ENCODE measurements around the gene SDF2. TPM values are rescaled to one million over a fixed set of nuclear protein-coding genes. Genes with fewer than 3 reads are reported as not detected.

Gene SDF2
- total and polyA plus RNA-seq, 10 of the 15 experiments (the other 5 are each of a cell fraction or from before 2014, with no cell fraction given) = 29.8 to 81.0 (median 41.5) TPM

DNA sequence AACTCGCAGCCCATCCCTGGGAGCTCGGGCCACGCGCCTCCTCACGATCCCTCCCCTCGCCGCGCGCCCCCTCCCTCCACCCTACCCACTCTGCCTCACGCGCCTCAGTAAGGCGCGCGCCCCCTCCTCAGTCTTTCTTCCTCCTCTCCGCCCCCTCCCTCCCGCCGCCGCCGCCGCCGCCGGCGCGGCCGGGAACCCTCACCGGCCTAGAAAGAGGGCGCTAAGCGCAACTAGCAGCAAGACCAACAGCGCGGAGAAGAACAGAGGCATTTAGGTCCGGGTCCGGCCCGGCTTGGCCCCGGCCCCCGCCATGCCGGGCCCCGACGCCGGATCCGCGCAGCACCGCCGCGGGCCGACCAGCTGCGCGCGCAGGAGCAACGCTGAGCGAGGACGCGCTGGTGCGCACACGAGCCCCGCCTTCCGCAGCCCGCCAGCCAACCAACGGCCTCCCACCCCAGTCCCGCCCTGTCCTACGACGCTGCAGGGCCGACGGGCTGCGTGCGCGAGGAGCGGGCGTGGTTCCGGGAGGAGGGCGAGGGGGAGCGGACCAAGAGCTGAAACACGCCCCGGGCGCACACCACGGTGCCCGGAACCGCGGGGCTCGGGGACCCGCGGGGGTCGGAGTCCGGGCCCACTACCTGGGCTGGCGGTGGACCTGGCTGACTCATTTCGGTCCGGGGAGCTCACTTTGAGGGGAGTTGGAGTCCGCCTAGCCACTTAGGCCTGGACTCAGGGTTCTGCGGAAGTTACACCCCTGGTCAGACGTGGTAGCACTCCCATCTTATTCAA lies 16.7 kb downstream of the SDF2 start, which contains the start of gene BLTP2 (continued):
- TF ChIP-seq, protein P1, sequence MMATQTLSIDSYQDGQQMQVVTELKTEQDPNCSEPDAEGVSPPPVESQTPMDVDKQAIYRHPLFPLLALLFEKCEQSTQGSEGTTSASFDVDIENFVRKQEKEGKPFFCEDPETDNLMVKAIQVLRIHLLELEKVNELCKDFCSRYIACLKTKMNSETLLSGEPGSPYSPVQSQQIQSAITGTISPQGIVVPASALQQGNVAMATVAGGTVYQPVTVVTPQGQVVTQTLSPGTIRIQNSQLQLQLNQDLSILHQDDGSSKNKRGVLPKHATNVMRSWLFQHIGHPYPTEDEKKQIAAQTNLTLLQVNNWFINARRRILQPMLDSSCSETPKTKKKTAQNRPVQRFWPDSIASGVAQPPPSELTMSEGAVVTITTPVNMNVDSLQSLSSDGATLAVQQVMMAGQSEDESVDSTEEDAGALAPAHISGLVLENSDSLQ (IDR thresholded peaks at IDR 0.05) = no peak
- TF ChIP-seq ZBED1 (IDR thresholded peaks at IDR 0.05; ENCODE audit: borderline replicate concordance) (no peak), HSF1 (IDR thresholded peaks at IDR 0.05; ENCODE audit: low read depth, low read length) (no peak), ESRRA (IDR thresholded peaks at IDR 0.05; ENCODE audit: low read length) (no peak), ASH2L (IDR thresholded peaks at IDR 0.05; ENCODE audit: borderline replicate concordance, low read depth) (no peak), ZNF274 (IDR thresholded peaks at IDR 0.05; ENCODE audit: insufficient read depth, insufficient read length) (no peak), ZNF687 (IDR thresholded peaks at IDR 0.05) (0 out of 2 replicates have a peak, but pooled peaks have one; percentile 44), NFYB (IDR thresholded peaks at IDR 0.05; ENCODE audit: insufficient read depth, low read depth, low read length) (peak; percentile 77; the same call in 1 of the 2 replicates), POLR2AphosphoS2 (IDR thresholded peaks at IDR 0.05; ENCODE audit: low read depth, low read length) (0 out of 2 replicates have a peak, but pooled peaks have one; percentile 63), NFYA (IDR thresholded peaks at IDR 0.05; ENCODE audit: borderline replicate concordance, low read depth, low read length) (no peak), YBX1 (IDR thresholded peaks at IDR 0.05) (no peak), ATF7 (IDR thresholded peaks at IDR 0.05; ENCODE audit: low read depth) (peak; percentile 73), SP1 (IDR thresholded peaks at IDR 0.05; ENCODE audit: low read depth, low read length) (peak; percentile 87), KAT2A (conservative IDR thresholded peaks at IDR 0.05; ENCODE audit: control insufficient read depth, low read depth, low read length) (no peak), RUNX3 (IDR thresholded peaks at IDR 0.05; ENCODE audit: low read length) (peak; percentile 37; the same call in 1 of the 2 replicates), CUX1 (IDR thresholded peaks at IDR 0.05; ENCODE audit: insufficient replicate concordance, low read depth, low read length) (no peak), ZNF217 (IDR thresholded peaks at IDR 0.05) (no peak), ETV6 (conservative IDR thresholded peaks at IDR 0.05 in 1 of 2, IDR thresholded peaks at IDR 0.05 in 1 of 2; ENCODE audit: borderline replicate concordance in 1 of 2, low read depth in 1 of 2) (no peak)

Data from GM12878 (cell line).